KG1 (cell line): ENCODE data around the gene RNGTT.
"Not testable (repeated sequence)": the region's sequence is repeated elsewhere in the genome, so short reads cannot be mapped to it uniquely, and the experiment has no call there.

Experiments
- DNase-seq: peaks from one replicate; lab custom pipeline; 2025; lab: John Stamatoyannopoulos, UW

Gene RNGTT

GRCh38 chr6:88808381-88808780, 155.0 kb downstream of the RNGTT start:
- DNase-seq: no peak

DNA sequence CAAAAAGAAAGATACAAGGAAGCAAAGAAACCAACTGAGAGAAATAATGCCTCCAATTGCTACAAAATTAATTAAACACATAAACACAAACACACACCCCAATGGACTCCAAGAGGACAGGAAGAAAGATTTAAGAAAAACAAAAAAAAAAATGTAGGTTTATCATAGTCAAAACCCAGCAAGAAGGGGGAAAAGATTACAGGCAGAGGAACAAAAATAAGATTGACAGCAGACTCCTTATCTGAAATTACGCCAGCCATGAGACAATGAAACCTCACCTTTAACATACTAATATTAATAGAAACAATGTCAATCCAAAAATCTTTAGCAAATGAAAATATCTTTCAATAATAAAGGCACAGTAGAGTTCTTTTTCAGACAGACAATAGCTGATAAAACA, 155.8 kb downstream of the RNGTT start:
- no peak for DNase-seq

DNA sequence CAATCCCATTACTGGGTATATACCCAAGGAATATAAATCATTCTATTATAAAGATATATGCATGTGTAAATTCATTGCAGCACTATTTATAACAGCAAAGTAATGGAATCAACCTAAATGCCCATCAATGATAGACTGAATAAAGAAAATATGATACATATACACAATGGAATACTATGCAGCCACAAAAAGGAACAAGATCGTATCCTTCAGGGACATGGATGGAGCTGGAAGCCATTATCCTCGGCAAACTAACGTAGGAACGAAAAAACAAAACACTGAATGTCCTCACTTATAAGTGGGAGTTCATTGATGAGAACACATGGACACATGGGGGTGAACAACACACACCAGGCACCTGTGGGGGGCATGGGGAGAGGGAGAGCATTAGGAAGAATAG, 156.7 kb downstream of the RNGTT start:
- DNase-seq: no peak

DNA sequence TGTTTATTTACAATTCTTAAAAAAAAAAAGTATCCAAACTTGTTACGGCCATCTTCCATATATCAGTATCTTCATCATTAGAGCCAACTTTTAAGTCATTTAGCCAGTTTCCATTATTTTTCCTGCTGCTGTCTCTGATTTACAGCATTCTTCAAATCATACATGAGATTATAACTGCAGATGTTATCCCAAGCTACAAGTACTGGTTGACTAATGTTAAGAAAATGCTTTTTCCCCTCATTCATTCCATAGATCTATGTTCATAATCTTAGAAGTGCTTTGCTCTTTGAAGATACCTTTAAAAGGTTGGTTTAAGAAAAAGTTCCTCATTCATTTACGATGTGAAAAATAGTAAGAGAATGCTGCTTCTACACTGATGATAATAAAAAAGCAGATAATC, 158.7 kb downstream of the RNGTT start:
- DNase-seq: no peak

- no peak for DNase-seq
Observed at GRCh38 chr6:88785478-88785877, 177.9 kb downstream of the RNGTT start.

DNA sequence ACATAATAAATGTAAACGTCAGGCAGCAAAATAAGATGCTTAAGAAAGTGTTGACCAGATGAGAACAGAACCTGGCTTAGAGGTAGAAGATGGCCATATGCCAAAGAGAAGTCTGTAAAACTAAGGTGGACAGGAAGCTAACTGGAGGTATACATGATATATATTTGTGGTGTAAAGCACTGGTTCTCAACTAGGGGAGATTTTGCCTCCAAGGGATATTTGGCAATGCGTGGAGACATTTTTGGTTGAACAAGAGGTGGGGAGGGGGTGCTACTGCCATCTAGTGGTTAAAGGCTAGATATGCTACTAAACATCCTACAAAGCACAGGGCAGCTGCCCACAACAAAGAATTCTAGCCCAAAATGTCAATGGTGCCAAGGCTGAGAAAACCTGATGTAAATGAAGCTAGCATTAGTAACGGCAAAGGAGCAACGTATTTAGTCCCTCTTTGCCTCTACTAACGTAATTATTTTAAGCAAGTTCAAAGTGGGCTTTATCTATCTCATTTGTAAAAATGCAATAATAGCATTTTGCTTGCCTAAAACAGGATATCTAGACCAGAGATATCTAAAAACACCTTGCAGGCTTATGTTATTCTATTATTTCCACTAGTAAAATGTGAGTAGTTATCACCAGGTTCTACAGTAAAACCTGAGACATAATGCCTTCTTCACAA, 182.6 kb downstream of the RNGTT start:
- DNase-seq: peak; percentile 7

GRCh38 chr6:88775866-88776571, 187.4 kb downstream of the RNGTT start:
- no peak for DNase-seq

- DNase-seq: not testable (repeated sequence)
Observed at GRCh38 chr6:88768114-88768513, 195.3 kb downstream of the RNGTT start.

DNA sequence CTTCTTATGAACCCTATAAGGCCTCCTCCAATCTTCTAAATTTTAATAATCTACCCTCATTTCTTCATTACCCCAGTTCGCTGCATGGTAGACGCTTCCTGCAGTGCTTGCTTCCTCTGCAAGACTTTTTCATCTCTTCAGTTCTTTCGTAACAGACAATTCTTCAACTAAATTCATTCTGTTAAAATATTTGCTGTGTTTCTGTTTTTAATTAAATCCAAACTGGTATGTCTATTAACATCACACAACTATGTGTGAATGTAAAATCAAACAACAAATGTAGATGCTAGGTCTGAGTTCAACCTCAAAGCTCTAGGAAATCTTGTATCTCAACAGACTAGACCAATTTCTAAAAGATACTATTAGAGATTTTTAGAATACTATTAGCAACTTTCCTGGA, 199.3 kb downstream of the RNGTT start:
- DNase-seq: no peak

GRCh38 chr6:88763160-88763559, 200.3 kb downstream of the RNGTT start:
- no peak for DNase-seq

- DNase-seq: no peak
Observed at GRCh38 chr6:88761237-88762031, 202.0 kb downstream of the RNGTT start.

DNA sequence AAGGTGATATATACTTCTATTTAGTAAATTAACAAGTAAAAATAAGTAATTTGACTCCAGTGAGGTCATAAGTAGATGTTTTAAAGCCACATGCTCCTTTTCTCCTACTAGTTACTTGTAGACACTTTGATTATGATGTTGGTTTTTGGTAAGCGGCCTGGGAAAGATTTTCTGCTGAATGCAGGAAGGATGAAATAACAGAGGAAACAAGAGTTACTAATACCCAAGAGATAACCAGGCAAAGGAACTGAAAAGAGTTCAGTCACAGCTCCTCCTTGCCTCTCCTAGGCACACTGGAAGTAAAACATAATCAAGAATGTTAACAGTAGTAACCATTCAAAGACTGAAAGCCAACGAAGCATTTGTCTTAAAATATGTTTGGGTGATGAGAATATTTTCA, 203.3 kb downstream of the RNGTT start:
- DNase-seq: no peak

GRCh38 chr6:88750936-88751335, 212.5 kb downstream of the RNGTT start:
- no peak for DNase-seq

- no peak for DNase-seq
Observed at GRCh38 chr6:88749849-88750248, 213.6 kb downstream of the RNGTT start.

- no peak for DNase-seq
Observed at GRCh38 chr6:88748141-88748540, 215.3 kb downstream of the RNGTT start.

DNA sequence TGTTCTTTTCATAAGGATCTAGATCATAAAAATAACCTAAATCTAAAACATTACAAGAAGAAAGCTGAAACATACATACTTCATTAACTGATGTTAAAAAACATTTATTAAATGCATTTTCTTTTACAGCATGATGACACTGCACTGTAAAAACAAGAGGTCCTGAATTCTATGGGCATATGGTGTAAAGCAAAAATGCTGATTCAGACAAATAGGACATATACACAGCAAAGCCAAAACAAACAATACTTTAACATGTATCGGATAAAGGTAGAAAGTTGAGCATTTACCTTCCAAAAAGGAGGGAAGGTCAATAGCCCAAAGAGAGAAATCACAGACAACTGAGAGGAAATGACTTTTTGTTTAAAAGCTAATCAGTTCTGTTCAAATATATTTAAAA, 221.5 kb downstream of the RNGTT start:
- no peak for DNase-seq

DNA sequence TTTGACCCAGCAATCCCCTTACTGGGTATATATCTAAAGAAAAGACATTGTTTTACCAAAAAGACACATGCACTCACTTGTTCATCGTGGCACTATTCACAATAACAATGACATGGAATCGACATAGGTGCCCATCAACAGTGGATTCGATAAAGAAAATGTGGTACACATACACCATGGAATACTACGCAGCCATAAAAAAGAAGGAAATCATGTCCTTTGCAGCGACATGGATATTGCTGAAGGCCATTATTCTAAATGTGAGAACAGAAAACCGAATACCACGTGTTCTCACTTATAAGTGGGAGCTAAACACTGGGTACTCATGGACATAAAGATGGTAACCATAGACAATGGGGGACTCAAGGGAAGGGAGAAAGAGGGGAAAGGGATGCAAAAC, 222.3 kb downstream of the RNGTT start:
- DNase-seq: no peak

GRCh38 chr6:88734544-88734943, 228.9 kb downstream of the RNGTT start:
- no peak for DNase-seq

GRCh38 chr6:88730611-88731011, 232.8 kb downstream of the RNGTT start:
- DNase-seq: no peak

DNA sequence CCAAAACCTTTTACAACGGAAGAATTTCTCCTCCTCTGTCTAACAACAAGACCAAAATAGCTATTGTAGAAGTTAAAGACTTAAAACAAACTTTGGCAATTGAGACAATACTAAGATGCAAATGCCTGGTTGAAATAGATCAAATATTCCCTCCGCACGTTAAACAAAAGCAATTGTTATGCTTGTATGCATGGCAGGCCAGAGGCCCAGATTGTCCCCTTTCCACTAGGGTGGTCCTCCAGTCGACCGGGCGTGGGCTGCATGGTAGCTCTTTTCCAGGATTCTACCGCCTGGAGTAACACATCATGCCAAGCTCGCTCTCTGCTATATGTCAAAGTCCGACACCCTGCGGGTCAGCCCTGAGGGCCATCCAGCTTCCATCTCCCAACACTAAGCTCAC, 234.7 kb downstream of the RNGTT start:
- no peak for DNase-seq

- DNase-seq: not testable (repeated sequence)
Observed at GRCh38 chr6:88726409-88726808, 237.0 kb downstream of the RNGTT start.

DNA sequence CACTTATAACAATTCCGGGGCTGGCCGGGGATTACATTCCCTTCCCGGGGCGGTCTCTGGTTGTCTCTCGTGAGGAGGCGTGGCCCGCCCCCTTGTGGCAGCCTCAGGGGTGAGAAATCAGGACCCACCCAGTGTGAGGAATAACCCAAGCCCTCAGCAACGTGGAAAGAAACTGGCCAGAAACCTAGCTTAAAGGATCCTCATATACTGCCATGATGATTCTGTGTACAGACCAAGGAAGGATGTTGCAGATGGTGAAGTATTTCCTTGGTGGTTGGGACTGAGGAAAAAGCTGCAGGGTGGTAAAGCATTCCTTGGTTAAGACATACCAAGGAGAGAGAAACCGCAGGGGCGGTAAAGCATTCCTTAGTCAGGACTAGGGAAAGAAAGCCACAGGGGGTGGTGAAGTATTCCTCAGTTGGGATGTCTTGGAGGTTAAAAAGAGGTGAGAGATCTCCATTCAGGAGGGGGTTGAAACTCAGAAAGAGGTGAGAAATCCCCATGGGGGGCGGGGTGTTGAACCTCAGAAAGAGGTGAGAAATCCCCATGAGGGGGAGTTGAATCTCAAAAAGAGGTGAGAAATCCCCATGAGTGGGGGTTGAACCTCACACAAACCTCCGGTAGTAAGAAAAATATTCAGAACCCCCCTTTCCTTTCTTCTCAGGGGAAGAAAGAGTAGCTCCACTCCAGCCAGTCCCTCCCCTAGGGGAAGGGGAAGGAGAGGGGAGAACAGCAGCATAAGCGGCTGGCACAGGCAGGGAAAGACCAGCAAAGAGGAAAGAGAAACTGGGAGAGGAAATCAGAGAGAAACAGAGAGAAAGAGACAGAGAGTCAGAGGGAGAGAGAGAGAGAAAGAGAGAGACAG, 238.1 kb downstream of the RNGTT start:
- DNase-seq: no peak
